Fibroblast of the aortic adventitia (primary cell): ENCODE measurements around the gene PTTG2. TPM values are rescaled to one million over a fixed set of nuclear protein-coding genes. Genes with fewer than 3 reads are reported as not detected.

Experiments
- DNase-seq: peaks from one replicate; pipeline ENCODE4 v3.0.0-alpha.2; 2010; ENCODE audit warnings: low read depth
- H3K4me3 ChIP-seq: 2 replicates; pipeline ENCODE4 v1.5.1; 2011; ENCODE audit warnings: low read depth, mild to moderate bottlenecking, control low read depth, low read length, moderate library complexity
- CTCF ChIP-seq: IDR thresholded peaks from 2 replicates; pipeline ENCODE4 v1.5.1; 2011; ENCODE audit warnings: mild to moderate bottlenecking, low read length, control low read depth, inconsistent platforms; ENCODE audit not compliant: insufficient read depth
- total RNA-seq: library from RNA; depleted of rRNA; stranded (reverse); fragments of >200 nt; gene quantifications from 2 replicates; pipeline ENCODE4 v1.2.3, GENCODE V29; 2012; ENCODE audit warnings: low replicate concordance

The PTTG2 gene
- total RNA-seq, 1 donor: not detected

- no peak for DNase-seq
- H3K4me3 ChIP-seq: no peak overlapping the region
- TF ChIP-seq CTCF: no peak
Measured at GRCh38 chr4:37956941-37957340, 3.3 kb upstream of the PTTG2 start.

GRCh38 chr4:37958932-37959331 lies 1.3 kb upstream of the PTTG2 start:
- no peak for TF ChIP-seq CTCF
- no peak for DNase-seq
- H3K4me3 ChIP-seq: no peak overlapping the region

- no peak for DNase-seq
- H3K4me3 ChIP-seq: no peak overlapping the region
- TF ChIP-seq CTCF: no peak
Measured at GRCh38 chr4:37960679-37961450, 667 bp downstream of the PTTG2 start.

GRCh38 chr4:37964734-37965457 lies 4.7 kb downstream of the PTTG2 start:
- DNase-seq: no peak
- no peak overlapping the region for H3K4me3 ChIP-seq
- TF ChIP-seq CTCF: no peak

GRCh38 chr4:37966044-37966443 lies 5.8 kb downstream of the PTTG2 start:
- no peak for TF ChIP-seq CTCF
- no peak for DNase-seq
- no peak overlapping the region for H3K4me3 ChIP-seq

GRCh38 chr4:37967736-37968135 lies 7.5 kb downstream of the PTTG2 start:
- H3K4me3 ChIP-seq: no peak overlapping the region
- no peak for TF ChIP-seq CTCF
- no peak for DNase-seq
